ENCODE results near the gene BNIP2.

GRCh38 chr15:59674361-59674877 is 14.7 kb downstream of the BNIP2 start:
- TF ChIP-seq CTCF (IDR thresholded peaks at IDR 0.05) (no peak), POLR2A (IDR thresholded peaks at IDR 0.05) (no peak)

Measured in thyroid gland (tissue), 4 donors.